ENCODE results near the gene ARHGAP26. TPM values are rescaled to one million over a fixed set of nuclear protein-coding genes. Genes with fewer than 3 reads are reported as not detected.

The ARHGAP26 gene
- total RNA-seq, 1 experiment from 2014 or later, result 54.3 TPM

- Mint-ChIP-seq H3K4me1 (ENCODE audit: insufficient read depth, unreplicated experiment) (peaks cover 19% of the 10 kb centered on the region), H3K27me3 (ENCODE audit: insufficient read depth, unreplicated experiment) (no peaks in the 10 kb centered on the region), H3K36me3 (ENCODE audit: insufficient read depth, unreplicated experiment) (peaks cover 32% of the 10 kb centered on the region), H3K4me3 (ENCODE audit: unreplicated experiment) (no peak overlapping the region), H3K9me3 (ENCODE audit: unreplicated experiment) (no peaks in the 10 kb centered on the region), H3K27ac (ENCODE audit: low read depth, unreplicated experiment) (no peak overlapping the region)
- no TSS peak for BruUV-seq (replicated peaks)
- CTCF ChIA-PET, result interaction anchor here (0.6 to 2.8 kb wide), 6 partner anchors 11 to 921 kb away, joined by 3 to 21 read pairs (median 4); no protein-coding TSS in a partner anchor
- peak; percentile 72 for DNase-seq (ENCODE audit: unreplicated experiment)
- intact Hi-C loops (cut with micrococcal nuclease), result no loop called here
- TF ChIP-seq, protein P1, sequence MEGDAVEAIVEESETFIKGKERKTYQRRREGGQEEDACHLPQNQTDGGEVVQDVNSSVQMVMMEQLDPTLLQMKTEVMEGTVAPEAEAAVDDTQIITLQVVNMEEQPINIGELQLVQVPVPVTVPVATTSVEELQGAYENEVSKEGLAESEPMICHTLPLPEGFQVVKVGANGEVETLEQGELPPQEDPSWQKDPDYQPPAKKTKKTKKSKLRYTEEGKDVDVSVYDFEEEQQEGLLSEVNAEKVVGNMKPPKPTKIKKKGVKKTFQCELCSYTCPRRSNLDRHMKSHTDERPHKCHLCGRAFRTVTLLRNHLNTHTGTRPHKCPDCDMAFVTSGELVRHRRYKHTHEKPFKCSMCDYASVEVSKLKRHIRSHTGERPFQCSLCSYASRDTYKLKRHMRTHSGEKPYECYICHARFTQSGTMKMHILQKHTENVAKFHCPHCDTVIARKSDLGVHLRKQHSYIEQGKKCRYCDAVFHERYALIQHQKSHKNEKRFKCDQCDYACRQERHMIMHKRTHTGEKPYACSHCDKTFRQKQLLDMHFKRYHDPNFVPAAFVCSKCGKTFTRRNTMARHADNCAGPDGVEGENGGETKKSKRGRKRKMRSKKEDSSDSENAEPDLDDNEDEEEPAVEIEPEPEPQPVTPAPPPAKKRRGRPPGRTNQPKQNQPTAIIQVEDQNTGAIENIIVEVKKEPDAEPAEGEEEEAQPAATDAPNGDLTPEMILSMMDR (IDR thresholded peaks at IDR 0.05; ENCODE audit: unreplicated experiment), result no peak
- POLR2A ChIA-PET, result interaction anchor here (1.0 to 2.0 kb wide), 3 partner anchors 12 to 184 kb away, joined by 3 to 5 read pairs (median 5); no protein-coding TSS in a partner anchor
Measured at GRCh38 chr5:142904416-142904815, 134.2 kb downstream of the ARHGAP26 start.

DNA sequence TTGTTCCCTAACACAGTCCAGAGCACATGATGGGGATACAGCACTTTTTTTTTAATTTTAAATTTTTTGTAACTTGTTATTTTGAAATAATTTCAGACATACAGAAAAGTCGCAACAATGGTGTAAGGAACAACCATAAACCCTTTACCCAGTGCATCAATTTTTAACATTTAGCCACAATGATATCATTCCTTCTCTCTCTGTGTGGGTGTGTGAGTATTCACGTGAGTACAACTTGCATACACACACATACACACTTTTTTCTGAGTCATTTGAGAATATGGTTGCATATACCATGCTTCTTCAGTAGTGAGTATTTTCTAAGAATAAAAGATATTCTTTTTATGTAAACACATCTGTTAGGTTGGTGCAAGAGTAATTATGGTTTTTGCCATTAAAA, 135.2 kb downstream of the ARHGAP26 start:
- intact Hi-C loops (cut with micrococcal nuclease), result no loop called here
- DNase-seq (ENCODE audit: unreplicated experiment), result no peak
- CTCF ChIA-PET, result interaction anchor here (0.7 to 2.8 kb wide), 5 partner anchors 10 to 397 kb away, joined by 3 to 21 read pairs (median 8); no protein-coding TSS in a partner anchor
- H3K4me1 Mint-ChIP-seq (ENCODE audit: insufficient read depth, unreplicated experiment), result peaks cover 19% of the 10 kb centered on the region
- no peak overlapping the region for H3K4me3 Mint-ChIP-seq (ENCODE audit: unreplicated experiment)
- H3K9me3 Mint-ChIP-seq (ENCODE audit: unreplicated experiment), result no peaks in the 10 kb centered on the region
- H3K27me3 Mint-ChIP-seq (ENCODE audit: insufficient read depth, unreplicated experiment), result no peaks in the 10 kb centered on the region
- TF ChIP-seq, protein P1 (IDR thresholded peaks at IDR 0.05; ENCODE audit: unreplicated experiment), result no peak
- BruUV-seq (replicated peaks), result no TSS peak
- POLR2A ChIA-PET, result interaction anchor here (0.5 to 2.0 kb wide), 2 partner anchors 185 to 205 kb away, joined by 4 to 5 read pairs; no protein-coding TSS in a partner anchor
- H3K36me3 Mint-ChIP-seq (ENCODE audit: insufficient read depth, unreplicated experiment), result peaks cover 32% of the 10 kb centered on the region
- H3K27ac Mint-ChIP-seq (ENCODE audit: low read depth, unreplicated experiment), result no peak overlapping the region

DNA sequence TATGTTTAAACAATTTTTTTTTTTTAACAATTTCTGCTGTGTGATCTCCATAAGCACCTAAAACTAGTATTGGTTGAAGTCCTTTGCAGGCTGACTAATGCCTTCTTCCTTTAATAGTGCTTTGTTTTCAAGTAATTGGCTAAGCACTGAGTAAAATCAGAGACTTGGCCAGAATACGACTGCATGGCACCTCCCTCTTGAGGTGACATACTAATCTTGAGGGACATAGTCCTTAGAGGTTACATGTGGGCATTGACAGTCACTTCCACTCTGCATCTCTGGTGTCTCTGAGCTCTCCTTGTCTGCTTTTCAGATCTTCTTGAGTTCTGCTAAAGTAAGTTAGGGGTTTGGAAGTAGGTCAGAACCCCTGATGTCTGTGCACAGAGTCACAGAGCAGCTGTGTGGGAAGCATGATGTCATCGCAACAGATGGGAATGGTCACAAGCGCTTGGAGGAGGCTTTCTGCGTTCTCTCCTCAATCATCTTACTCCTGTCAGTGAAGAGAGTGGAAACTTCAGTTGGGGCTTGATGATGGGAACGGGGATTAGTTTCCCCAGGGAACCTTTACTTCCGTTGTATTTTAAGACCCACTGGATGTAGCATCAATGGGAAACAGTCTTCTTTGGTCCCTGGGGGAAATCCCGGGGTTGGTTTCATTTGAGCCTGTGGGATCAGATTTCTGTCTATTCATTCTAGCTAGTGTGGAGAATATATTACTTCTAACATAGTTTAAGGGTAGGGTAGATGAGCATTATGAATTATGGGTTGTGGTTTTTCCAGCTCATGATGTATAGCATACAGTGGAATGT, 136.9 kb downstream of the ARHGAP26 start:
- Mint-ChIP-seq H3K36me3 (ENCODE audit: insufficient read depth, unreplicated experiment) (peaks cover 38% of the 10 kb centered on the region), H3K27ac (ENCODE audit: low read depth, unreplicated experiment) (no peak overlapping the region), H3K4me1 (ENCODE audit: insufficient read depth, unreplicated experiment) (peaks cover 8% of the 10 kb centered on the region), H3K4me3 (ENCODE audit: unreplicated experiment) (no peak overlapping the region), H3K9me3 (ENCODE audit: unreplicated experiment) (no peaks in the 10 kb centered on the region), H3K27me3 (ENCODE audit: insufficient read depth, unreplicated experiment) (no peaks in the 10 kb centered on the region)
- TF ChIP-seq, protein P1 (IDR thresholded peaks at IDR 0.05; ENCODE audit: unreplicated experiment), result no peak
- ChIA-PET POLR2A (interaction anchor here (0.8 to 1.5 kb wide), 2 partner anchors 14 to 604 kb away, joined by 3 read pairs; no protein-coding TSS in a partner anchor), CTCF (interaction anchor here (0.5 to 11.7 kb wide), 12 partner anchors 9 to 1276 kb away, joined by 3 to 122 read pairs (median 5); no protein-coding TSS in a partner anchor)
- no peak for DNase-seq (ENCODE audit: unreplicated experiment)
- no TSS peak for BruUV-seq (replicated peaks)
- intact Hi-C loops (cut with micrococcal nuclease), result no loop called here

DNA sequence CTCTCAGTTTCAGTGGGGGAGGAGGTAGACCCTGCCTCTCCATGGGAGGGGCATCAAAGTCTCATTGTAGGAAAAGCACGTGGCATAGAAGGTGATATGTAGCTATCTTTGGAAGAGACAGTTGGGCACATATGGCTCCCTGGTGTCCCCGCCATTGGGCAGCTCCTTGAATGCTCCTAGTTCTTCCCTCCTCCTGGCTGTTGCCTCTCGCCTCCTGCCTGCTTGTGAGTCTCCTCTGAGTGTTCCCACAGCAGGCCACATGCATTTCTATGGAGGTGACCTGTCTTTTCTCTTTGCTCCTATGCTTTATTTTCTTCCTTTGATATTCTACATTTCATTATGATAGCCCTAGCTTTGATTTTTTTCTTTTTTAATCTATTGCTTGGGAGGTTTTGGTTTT, 138.5 kb downstream of the ARHGAP26 start:
- POLR2A ChIA-PET, result no interaction called here
- intact Hi-C loops (cut with micrococcal nuclease), result no loop called here
- Mint-ChIP-seq H3K36me3 (ENCODE audit: insufficient read depth, unreplicated experiment) (peaks cover 41% of the 10 kb centered on the region), H3K27ac (ENCODE audit: low read depth, unreplicated experiment) (no peak overlapping the region), H3K27me3 (ENCODE audit: insufficient read depth, unreplicated experiment) (no peaks in the 10 kb centered on the region), H3K4me1 (ENCODE audit: insufficient read depth, unreplicated experiment) (peaks cover 8% of the 10 kb centered on the region), H3K9me3 (ENCODE audit: unreplicated experiment) (no peaks in the 10 kb centered on the region), H3K4me3 (ENCODE audit: unreplicated experiment) (no peak overlapping the region)
- TF ChIP-seq, protein P1 (IDR thresholded peaks at IDR 0.05; ENCODE audit: unreplicated experiment), result no peak
- no peak for DNase-seq (ENCODE audit: unreplicated experiment)
- no TSS peak for BruUV-seq (replicated peaks)
- CTCF ChIA-PET, result interaction anchor here (0.6 to 11.7 kb wide), 8 partner anchors 8 to 1216 kb away, joined by 4 to 122 read pairs (median 10); no protein-coding TSS in a partner anchor

All from MCF 10A (cell line).